ENCODE data around the gene MAP3K6. TPM values are rescaled to one million over a fixed set of nuclear protein-coding genes. Genes with fewer than 3 reads are reported as not detected.
A peak's percentile ranks its signal among the peaks of the same experiment; 100 is the strongest.

Gene MAP3K6
- total RNA-seq, 1 experiment from 2014 or later: 10.7 TPM

- Histone ChIP-seq H3K4me3 (ENCODE audit: insufficient read depth, low read depth, low read length) (no peak overlapping the region), H3K36me3 (replicated peaks; ENCODE audit: control insufficient read depth, insufficient read depth, low read length) (peaks cover 19% of the 10 kb centered on the region), H3K27me3 (ENCODE audit: control insufficient read depth, insufficient read depth, low read length) (no peaks in the 10 kb centered on the region)
- no peak for DNase-seq
Measured at GRCh38 chr1:27331922-27332321, 34.8 kb downstream of the MAP3K6 start.

GRCh38 chr1:27331426-27331825 is 35.3 kb downstream of the MAP3K6 start:
- Histone ChIP-seq H3K36me3 (replicated peaks; ENCODE audit: control insufficient read depth, insufficient read depth, low read length) (peaks cover 18% of the 10 kb centered on the region), H3K27me3 (ENCODE audit: control insufficient read depth, insufficient read depth, low read length) (no peaks in the 10 kb centered on the region), H3K4me3 (ENCODE audit: insufficient read depth, low read depth, low read length) (no peak overlapping the region)
- no peak for DNase-seq

GRCh38 chr1:27330786-27331185 is 36.0 kb downstream of the MAP3K6 start:
- no peak overlapping the region for H3K4me3 ChIP-seq (ENCODE audit: insufficient read depth, low read depth, low read length)
- H3K36me3 ChIP-seq (replicated peaks; ENCODE audit: control insufficient read depth, insufficient read depth, low read length): peaks cover 17% of the 10 kb centered on the region
- no peaks in the 10 kb centered on the region for H3K27me3 ChIP-seq (ENCODE audit: control insufficient read depth, insufficient read depth, low read length)
- DNase-seq: no peak

GRCh38 chr1:27327964-27328363 is 38.8 kb downstream of the MAP3K6 start:
- no peak for DNase-seq
- H3K27me3 ChIP-seq (ENCODE audit: control insufficient read depth, insufficient read depth, low read length): no peaks in the 10 kb centered on the region
- no peak overlapping the region for H3K4me3 ChIP-seq (ENCODE audit: insufficient read depth, low read depth, low read length)
- H3K36me3 ChIP-seq (replicated peaks; ENCODE audit: control insufficient read depth, insufficient read depth, low read length): peaks cover 6% of the 10 kb centered on the region

GRCh38 chr1:27325286-27325685 is 41.5 kb downstream of the MAP3K6 start:
- Histone ChIP-seq H3K27me3 (ENCODE audit: control insufficient read depth, insufficient read depth, low read length) (no peaks in the 10 kb centered on the region), H3K36me3 (replicated peaks; ENCODE audit: control insufficient read depth, insufficient read depth, low read length) (peaks cover 3% of the 10 kb centered on the region), H3K4me3 (ENCODE audit: insufficient read depth, low read depth, low read length) (no peak overlapping the region)
- DNase-seq: no peak

- Histone ChIP-seq H3K27me3 (ENCODE audit: control insufficient read depth, insufficient read depth, low read length) (no peaks in the 10 kb centered on the region), H3K4me3 (ENCODE audit: insufficient read depth, low read depth, low read length) (peak overlapping the region; percentile 97), H3K36me3 (replicated peaks; ENCODE audit: control insufficient read depth, insufficient read depth, low read length) (peaks cover 3% of the 10 kb centered on the region)
- DNase-seq: peak; percentile 48
Measured at GRCh38 chr1:27322569-27323240, 44.1 kb downstream of the MAP3K6 start.

GRCh38 chr1:27321813-27322568 is 44.8 kb downstream of the MAP3K6 start, which contains the start of gene TMEM222:
TSS of gene TMEM222 (plus strand) at chr1:27322163. CDS start at chr1:27322198, 35 bp downstream.
- peak; percentile 99 for DNase-seq
- Histone ChIP-seq H3K36me3 (replicated peaks; ENCODE audit: control insufficient read depth, insufficient read depth, low read length) (peaks cover 3% of the 10 kb centered on the region), H3K27me3 (ENCODE audit: control insufficient read depth, insufficient read depth, low read length) (no peaks in the 10 kb centered on the region), H3K4me3 (ENCODE audit: insufficient read depth, low read depth, low read length) (peak within 1 kb of the TSS; percentile 97)

- no peak for DNase-seq
- H3K4me3 ChIP-seq (ENCODE audit: insufficient read depth, low read depth, low read length): no peak overlapping the region
- no peaks in the 10 kb centered on the region for H3K36me3 ChIP-seq (replicated peaks; ENCODE audit: control insufficient read depth, insufficient read depth, low read length)
- H3K27me3 ChIP-seq (ENCODE audit: control insufficient read depth, insufficient read depth, low read length): no peaks in the 10 kb centered on the region
Measured at GRCh38 chr1:27318596-27318995, 48.2 kb downstream of the MAP3K6 start.

- Histone ChIP-seq H3K27me3 (ENCODE audit: control insufficient read depth, insufficient read depth, low read length) (no peaks in the 10 kb centered on the region), H3K4me3 (ENCODE audit: insufficient read depth, low read depth, low read length) (no peak overlapping the region), H3K36me3 (replicated peaks; ENCODE audit: control insufficient read depth, insufficient read depth, low read length) (no peaks in the 10 kb centered on the region)
- no peak for DNase-seq
Measured at GRCh38 chr1:27318136-27318535, 48.6 kb downstream of the MAP3K6 start.

GRCh38 chr1:27316860-27317259 is 49.9 kb downstream of the MAP3K6 start:
- no peaks in the 10 kb centered on the region for H3K36me3 ChIP-seq (replicated peaks; ENCODE audit: control insufficient read depth, insufficient read depth, low read length)
- DNase-seq: no peak

GRCh38 chr1:27314737-27315136 is 52.0 kb downstream of the MAP3K6 start:
- H3K36me3 ChIP-seq (replicated peaks; ENCODE audit: control insufficient read depth, insufficient read depth, low read length): no peaks in the 10 kb centered on the region
- H3K27me3 ChIP-seq (ENCODE audit: control insufficient read depth, insufficient read depth, low read length): no peaks in the 10 kb centered on the region
- no peak for DNase-seq
- H3K4me3 ChIP-seq (ENCODE audit: insufficient read depth, low read depth, low read length): no peak overlapping the region

More at GRCh38 chr1:27316860-27317259, 49.9 kb downstream of the MAP3K6 start:
- Histone ChIP-seq H3K4me3 (ENCODE audit: insufficient read depth, low read depth, low read length) (no peak overlapping the region), H3K27me3 (ENCODE audit: control insufficient read depth, insufficient read depth, low read length) (no peaks in the 10 kb centered on the region)

- Histone ChIP-seq H3K4me3 (ENCODE audit: insufficient read depth, low read depth, low read length) (no peak overlapping the region), H3K36me3 (replicated peaks; ENCODE audit: control insufficient read depth, insufficient read depth, low read length) (no peaks in the 10 kb centered on the region), H3K27me3 (ENCODE audit: control insufficient read depth, insufficient read depth, low read length) (no peaks in the 10 kb centered on the region)
- DNase-seq: no peak
Measured at GRCh38 chr1:27314169-27314568, 52.6 kb downstream of the MAP3K6 start.

- DNase-seq: peak; percentile 59
- no peaks in the 10 kb centered on the region for H3K27me3 ChIP-seq (ENCODE audit: control insufficient read depth, insufficient read depth, low read length)
- no peak overlapping the region for H3K4me3 ChIP-seq (ENCODE audit: insufficient read depth, low read depth, low read length)
- H3K36me3 ChIP-seq (replicated peaks; ENCODE audit: control insufficient read depth, insufficient read depth, low read length): no peaks in the 10 kb centered on the region
Measured at GRCh38 chr1:27307874-27308598, 58.7 kb downstream of the MAP3K6 start.

- DNase-seq: peak; percentile 94
- Histone ChIP-seq H3K4me3 (ENCODE audit: insufficient read depth, low read depth, low read length) (peak overlapping the region; percentile 24), H3K36me3 (replicated peaks; ENCODE audit: control insufficient read depth, insufficient read depth, low read length) (no peaks in the 10 kb centered on the region), H3K27me3 (ENCODE audit: control insufficient read depth, insufficient read depth, low read length) (no peaks in the 10 kb centered on the region)
Measured at GRCh38 chr1:27306892-27307761, 59.6 kb downstream of the MAP3K6 start.
